ENCODE measurements around the gene XBP1. TPM values are rescaled to one million over a fixed set of nuclear protein-coding genes. Genes with fewer than 3 reads are reported as not detected.

XBP1 gene
- total RNA-seq, 1 donor from 2014 or later, result 97.8 TPM

Small RNA genes lying within 50 kb of the gene (small RNA-seq; reads per million reads assigned to genes)
- gene Z93930.1 (ENCODE audit: low replicate concordance), result not detected

Other genes starting within 250 kb of the XBP1 start
- 29.0 TPM for gene TTC28, start 120.7 kb downstream of the XBP1 start, total RNA-seq
- 10.8 TPM for gene CHEK2, start 58.7 kb downstream of the XBP1 start, total RNA-seq
- gene HSCB, start 58.5 kb downstream of the XBP1 start, total RNA-seq, result 8.5 TPM
- 18.7 TPM for gene CCDC117, start 27.9 kb downstream of the XBP1 start, total RNA-seq
- gene ZNRF3, start 83.0 kb upstream of the XBP1 start, total RNA-seq, result 7.4 TPM

All from skin of body (tissue), 2 donors.